HEK293T (cell line): Measurements from ENCODE around the gene IKZF1.

ENCODE experiments used
- CTCF ChIA-PET: fragments of 350-600 bp; formaldehyde crosslinking; extraction: SDS; loops from one replicate; lab custom pipeline; 2021; ENCODE audit warnings: antibody characterized with exemption, inconsistent platforms; lab: Yijun Ruan, JAX
- POLR2A ChIA-PET: fragments of 350-600 bp; formaldehyde crosslinking; extraction: SDS; loops from one replicate; lab custom pipeline; 2020; ENCODE audit warnings: antibody characterized with exemption, inconsistent platforms; lab: Yijun Ruan, JAX
- DNase-seq: peaks from one replicate; pipeline ENCODE4 v3.0.0; 2012; ENCODE audit warnings: mixed read lengths; ENCODE audit errors: extremely low spot score
- ARNT ChIP-seq: fragments of 450-650 bp; IDR thresholded peaks from 2 replicates; pipeline ENCODE4 v1.6.1; 2017; ENCODE audit warnings: mild to moderate bottlenecking
- BHLHE40 ChIP-seq: fragments of 450-650 bp; IDR thresholded peaks from 2 replicates; pipeline ENCODE4 v1.6.1; 2016; ENCODE audit warnings: mild to moderate bottlenecking, moderate library complexity, borderline replicate concordance
- CTBP1 ChIP-seq: fragments of 450-650 bp; IDR thresholded peaks from 2 replicates; pipeline ENCODE4 v1.6.1; 2016; ENCODE audit warnings: borderline replicate concordance
- ELF4 ChIP-seq: fragments of 450-650 bp; IDR thresholded peaks from 2 replicates; pipeline ENCODE4 v1.6.1; 2017; ENCODE audit warnings: antibody characterized with exemption
- FOXA1 ChIP-seq: fragments of 450-650 bp; IDR thresholded peaks from 2 replicates; pipeline ENCODE4 v1.6.1; 2016; ENCODE audit warnings: mild to moderate bottlenecking
- FOXK2 ChIP-seq: fragments of 450-650 bp; IDR thresholded peaks from 2 replicates; pipeline ENCODE4 v1.6.1; 2016; ENCODE audit warnings: mild to moderate bottlenecking
- FOXM1 ChIP-seq: fragments of 450-650 bp; IDR thresholded peaks from 2 replicates; pipeline ENCODE4 v1.6.1; 2017; ENCODE audit warnings: mild to moderate bottlenecking, borderline replicate concordance
- HDGF ChIP-seq: fragments of 450-650 bp; IDR thresholded peaks from 2 replicates; pipeline ENCODE4 v1.6.1; 2017; ENCODE audit warnings: antibody characterized with exemption, borderline replicate concordance
- L3MBTL2 ChIP-seq: fragments of 450-650 bp; conservative IDR thresholded peaks from 2 replicates; pipeline ENCODE4 v1.6.1; 2016; ENCODE audit warnings: mild to moderate bottlenecking
- LEF1 ChIP-seq: fragments of 450-650 bp; IDR thresholded peaks from 2 replicates; pipeline ENCODE4 v1.6.1; 2017; ENCODE audit warnings: mild to moderate bottlenecking, borderline replicate concordance
- NFRKB ChIP-seq: fragments of 450-650 bp; IDR thresholded peaks from 2 replicates; pipeline ENCODE4 v1.6.1; 2016; ENCODE audit warnings: mild to moderate bottlenecking, moderate library complexity
- PKNOX1 ChIP-seq: fragments of 450-650 bp; IDR thresholded peaks from 2 replicates; pipeline ENCODE4 v1.6.1; 2016
- SP1 ChIP-seq: fragments of 450-650 bp; IDR thresholded peaks from 2 replicates; pipeline ENCODE4 v1.6.1; 2017
- SUZ12 ChIP-seq: fragments of 450-650 bp; IDR thresholded peaks from 2 replicates; pipeline ENCODE4 v1.6.1; 2016; ENCODE audit warnings: mild to moderate bottlenecking
- TARDBP ChIP-seq: fragments of 450-650 bp; IDR thresholded peaks from 2 replicates; pipeline ENCODE4 v1.6.1; 2016
- ZNF384 ChIP-seq: fragments of 450-650 bp; IDR thresholded peaks from 2 replicates; pipeline ENCODE4 v1.6.1; 2016

Gene IKZF1

GRCh38 chr7:50356945-50357268 is 52.4 kb downstream of the IKZF1 start:
- POLR2A ChIA-PET = no interaction called here
- CTCF ChIA-PET = no interaction called here
- DNase-seq = no peak
- TF ChIP-seq ZNF384 (no peak), ARNT (no peak), CTBP1 (no peak), NFRKB (no peak), FOXK2 (no peak), HDGF (no peak), TARDBP (no peak), SP1 (no peak), FOXA1 (no peak), LEF1 (no peak), SUZ12 (no peak), BHLHE40 (no peak)

GRCh38 chr7:50357426-50357825 is 52.9 kb downstream of the IKZF1 start:
- POLR2A ChIA-PET = no interaction called here
- no peak for DNase-seq
- CTCF ChIA-PET = no interaction called here
- TF ChIP-seq NFRKB (no peak), TARDBP (no peak), FOXM1 (no peak), L3MBTL2 (no peak), ZNF384 (no peak), FOXA1 (no peak), ELF4 (no peak), FOXK2 (no peak), PKNOX1 (no peak), HDGF (no peak), ARNT (no peak), CTBP1 (no peak), SP1 (no peak), LEF1 (no peak), BHLHE40 (no peak), SUZ12 (no peak)

GRCh38 chr7:50358041-50358705 is 53.7 kb downstream of the IKZF1 start:
- TF ChIP-seq ARNT (no peak), CTBP1 (no peak), BHLHE40 (no peak), SUZ12 (no peak), ELF4 (no peak), NFRKB (no peak), L3MBTL2 (no peak), FOXA1 (no peak), HDGF (no peak), PKNOX1 (no peak), ZNF384 (no peak), LEF1 (no peak), FOXK2 (no peak), SP1 (no peak)
- no peak for DNase-seq
- CTCF ChIA-PET = no interaction called here
- POLR2A ChIA-PET = no interaction called here

GRCh38 chr7:50358779-50359178 is 54.3 kb downstream of the IKZF1 start:
- no peak for DNase-seq
- POLR2A ChIA-PET = no interaction called here
- CTCF ChIA-PET = no interaction called here
- no peak for TF ChIP-seq SP1
- TF ChIP-seq FOXK2 = no peak
- no peak for TF ChIP-seq CTBP1
- no peak for TF ChIP-seq L3MBTL2
- no peak for TF ChIP-seq LEF1
- no peak for TF ChIP-seq BHLHE40
- no peak for TF ChIP-seq FOXM1
- TF ChIP-seq ZNF384 = no peak
- no peak for TF ChIP-seq FOXA1
- no peak for TF ChIP-seq SUZ12
- no peak for TF ChIP-seq TARDBP
- TF ChIP-seq ELF4 = no peak
- no peak for TF ChIP-seq ARNT
- TF ChIP-seq NFRKB = no peak
- TF ChIP-seq HDGF = no peak
- TF ChIP-seq PKNOX1 = no peak

- no peak for DNase-seq
- ChIA-PET POLR2A (no interaction called here), CTCF (no interaction called here)
- TF ChIP-seq FOXM1 (no peak), ELF4 (no peak), ZNF384 (no peak), SP1 (no peak), NFRKB (no peak), LEF1 (no peak), SUZ12 (no peak), L3MBTL2 (no peak)
These were observed 54.9 kb downstream of the IKZF1 start for GRCh38 chr7:50359258-50359994.
